Right lobe of liver (tissue), 4 donors: ENCODE data around the gene CLIP4.

Experiments used
- CTCF ChIP-seq, 4 donors: fragments of 200-600 bp in 3 of 4; fragments of 450-650 bp in 1 of 4; IDR thresholded peaks; one replicate each; pipeline versions ENCODE4 v1.5.1 to v1.8.0; 2016 to 2022; ENCODE audit warnings: antibody characterized with exemption in 4 of 4, mild to moderate bottlenecking in 2 of 4
- POLR2A ChIP-seq: fragments of 450-650 bp; IDR thresholded peaks from one replicate; pipeline ENCODE4 v1.6.1; 2017; ENCODE audit warnings: antibody characterized with exemption, mild to moderate bottlenecking
- donor health status: DM: no; HTN: no; CAD: no.
- donor health status: DM: no; HTN: no; CAD: no.
- donor health status: DM: no; HTN: yes; CAD: no.

GRCh38 chr2:29186817-29187216 is 71.6 kb downstream of the CLIP4 start:
- no peak for TF ChIP-seq CTCF (IDR thresholded peaks at IDR 0.05)
- no peak for TF ChIP-seq POLR2A
